ENCODE data around the gene AHDC1.
A peak's percentile ranks its signal among the peaks of the same experiment; 100 is the strongest.
"Not testable (repeated sequence)": the region's sequence is repeated elsewhere in the genome, so short reads cannot be mapped to it uniquely, and the experiment has no call there.

Gene AHDC1

DNA sequence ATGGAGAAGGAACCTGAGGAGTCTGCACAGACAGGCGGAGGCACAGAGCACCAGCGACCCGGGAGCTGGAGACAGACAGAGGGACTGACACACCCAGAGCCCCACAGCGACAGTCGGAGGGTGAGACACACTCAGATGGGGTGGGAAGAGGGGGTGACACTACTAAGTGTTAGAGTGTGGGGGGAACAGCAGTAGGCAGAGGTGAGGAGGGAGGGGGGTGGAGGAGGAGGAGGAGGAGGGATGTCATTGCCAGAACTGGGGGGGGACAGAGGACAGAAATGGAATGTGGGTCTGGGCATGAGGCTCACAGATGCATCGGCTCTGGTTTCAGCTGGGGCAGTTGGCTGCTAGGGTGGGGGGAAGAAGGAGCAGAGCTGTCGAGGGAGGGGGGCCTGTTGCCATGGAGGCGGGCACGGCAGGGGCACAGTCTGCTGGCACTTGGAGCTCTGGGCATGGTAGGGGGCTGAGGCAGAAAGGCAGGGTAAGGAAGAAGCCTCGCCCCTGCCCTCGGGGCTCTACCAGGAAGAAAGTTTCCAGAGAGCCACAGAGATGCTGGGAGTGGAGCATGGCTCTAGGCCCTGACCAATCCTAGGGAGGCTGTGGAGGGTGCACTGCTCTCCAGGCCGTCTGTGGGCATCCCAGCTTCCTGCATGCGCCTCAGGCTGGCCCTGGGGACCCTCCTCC lies 37.3 kb downstream of the AHDC1 start:
- DNase-seq (ENCODE audit: low spot score), result no peak

DNA sequence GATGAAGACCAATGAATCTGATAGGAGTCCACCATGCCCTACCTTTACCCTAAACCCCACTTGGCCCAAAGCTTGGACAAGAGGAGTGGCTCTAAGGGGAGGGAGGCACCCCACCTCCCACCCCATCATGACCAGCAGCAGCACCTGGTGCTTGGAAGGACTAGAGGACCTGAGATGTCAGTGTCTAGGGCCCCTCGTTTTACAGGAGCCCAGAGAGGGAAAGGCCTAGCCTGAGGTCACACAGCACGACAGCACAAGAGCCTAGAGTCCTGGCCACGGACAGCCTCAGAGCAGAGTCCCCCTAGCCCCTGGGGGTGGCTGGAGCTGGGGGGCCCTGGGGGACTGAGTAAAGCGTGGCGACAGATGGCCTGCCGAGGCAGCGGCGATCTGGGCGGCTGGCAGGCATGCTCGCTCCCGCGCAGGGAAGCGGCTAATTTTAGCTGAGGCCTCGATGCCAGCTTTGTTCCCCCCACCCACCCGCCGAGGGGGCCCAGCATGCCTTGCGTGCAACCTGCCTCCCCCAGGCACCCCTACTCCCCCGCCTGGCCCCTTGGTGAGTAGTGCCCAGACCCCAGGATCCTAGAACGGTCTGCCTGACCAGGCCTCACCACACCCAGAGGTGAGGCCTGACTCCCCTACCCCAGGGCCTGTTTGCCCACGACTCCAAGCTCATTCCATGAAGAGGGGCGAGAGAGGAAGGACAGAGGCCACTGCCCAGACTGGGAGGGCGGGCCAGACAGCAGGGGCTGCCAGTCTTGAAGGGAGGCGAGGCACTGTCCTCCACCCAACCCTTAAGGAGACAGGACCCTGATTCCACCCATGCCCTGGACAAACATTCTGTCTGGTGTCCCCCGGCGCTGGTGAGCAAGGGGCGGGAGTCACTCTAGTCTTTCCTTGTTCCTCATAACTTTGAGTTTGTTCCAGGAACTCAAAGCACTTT lies 39.0 kb downstream of the AHDC1 start:
- no peak for DNase-seq (ENCODE audit: low spot score)

- DNase-seq (ENCODE audit: low spot score), result no peak
Observed at GRCh38 chr1:27563591-27564471, 40.1 kb downstream of the AHDC1 start.

GRCh38 chr1:27563341-27563590 lies 40.7 kb downstream of the AHDC1 start:
- no peak for DNase-seq (ENCODE audit: low spot score)

DNA sequence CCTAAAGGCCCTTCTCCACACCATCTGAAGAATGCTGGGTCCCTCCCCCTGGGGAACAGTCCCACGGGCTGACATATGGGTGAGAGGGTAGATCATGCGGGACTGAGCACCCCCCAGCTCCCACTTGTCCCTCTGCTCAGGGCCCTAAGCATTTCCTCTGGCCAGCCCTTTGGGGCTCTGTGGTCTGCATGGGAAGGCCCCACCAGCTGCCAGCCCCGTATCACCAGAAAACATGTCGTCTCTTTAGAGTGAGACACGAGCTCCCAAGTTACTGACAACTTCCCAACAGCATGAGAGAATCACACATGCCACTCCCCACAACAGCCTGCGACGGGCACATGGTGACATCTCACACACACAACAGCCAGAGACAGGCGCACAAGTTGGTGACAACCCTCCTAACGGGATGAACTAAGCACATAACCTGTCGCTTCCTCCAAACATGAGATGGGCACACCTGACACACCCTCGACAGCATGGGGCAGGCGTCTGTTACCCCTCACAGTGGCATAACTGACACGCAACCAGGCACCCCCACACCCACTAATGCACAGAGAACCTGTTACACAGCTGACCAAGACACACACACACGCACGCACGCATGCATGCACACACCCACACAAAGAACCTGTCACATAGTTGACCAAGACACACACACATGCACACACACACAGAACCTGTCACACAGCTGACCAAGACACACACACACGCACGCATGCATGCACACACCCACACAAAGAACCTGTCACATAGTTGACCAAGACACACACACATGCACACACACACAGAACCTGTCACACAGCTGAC lies 41.2 kb downstream of the AHDC1 start:
- no peak for DNase-seq (ENCODE audit: low spot score)

DNA sequence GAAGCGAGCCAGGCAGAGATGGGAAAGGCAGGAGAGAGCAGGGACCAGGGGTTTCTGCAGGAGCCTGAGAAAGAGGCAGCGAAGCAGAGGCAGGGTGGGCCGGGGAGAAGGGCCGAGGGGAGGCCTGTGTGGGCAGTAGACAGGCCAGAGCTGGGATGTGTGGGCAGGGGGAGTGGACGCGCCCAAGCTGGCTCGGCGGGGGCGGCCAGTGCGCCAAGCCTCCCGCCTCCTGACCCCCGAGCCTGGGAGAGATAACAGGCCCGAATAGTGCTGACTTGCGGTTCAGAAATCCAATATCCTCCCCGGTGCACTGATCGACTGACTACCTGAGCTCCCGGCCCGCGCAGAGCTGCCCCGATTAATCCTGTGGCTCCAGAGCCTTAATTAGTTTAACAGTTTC lies 41.9 kb downstream of the AHDC1 start:
- no peak for DNase-seq (ENCODE audit: low spot score)

DNA sequence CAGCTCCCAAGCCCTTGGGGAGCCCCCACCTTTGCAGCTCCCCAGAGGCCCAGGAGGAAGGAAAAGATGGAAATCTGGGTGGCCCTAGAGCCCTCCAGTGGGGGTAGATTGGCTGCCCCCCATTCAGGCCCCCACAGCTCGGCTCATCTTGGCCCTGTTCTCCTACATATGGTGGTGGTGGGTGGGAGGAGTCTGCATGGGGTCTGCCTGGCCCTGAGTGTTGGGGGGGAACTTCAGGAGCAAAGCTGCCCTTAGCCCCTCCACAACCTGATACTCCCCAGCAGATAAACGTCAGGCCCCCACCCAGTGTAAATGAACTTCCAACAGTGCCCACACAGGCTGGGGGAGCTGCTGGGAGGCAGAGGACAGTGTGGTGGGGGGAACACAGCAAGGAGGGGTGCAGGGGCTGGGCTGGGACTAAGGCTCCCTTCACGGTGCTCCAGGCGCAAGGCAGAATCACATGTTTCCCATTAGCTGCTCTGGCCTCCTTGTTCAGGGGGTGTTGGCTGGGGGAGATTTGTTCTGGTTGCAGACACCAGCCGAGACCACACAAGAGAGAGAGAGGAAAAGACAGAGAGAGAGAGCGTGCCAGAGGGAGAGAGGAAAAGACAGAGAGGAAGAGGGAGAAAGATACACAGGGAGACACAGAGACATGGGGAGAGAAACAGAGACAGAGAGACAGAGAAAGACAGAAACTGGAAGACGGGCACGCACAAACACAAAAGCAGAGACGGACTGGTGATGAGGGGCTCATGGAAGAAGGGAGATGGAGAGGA lies 42.6 kb downstream of the AHDC1 start:
- DNase-seq (ENCODE audit: low spot score), result no peak

GRCh38 chr1:27560268-27561123 lies 43.4 kb downstream of the AHDC1 start:
- DNase-seq (ENCODE audit: low spot score), result no peak

GRCh38 chr1:27559466-27560030 lies 44.4 kb downstream of the AHDC1 start:
- no peak for DNase-seq (ENCODE audit: low spot score)

DNA sequence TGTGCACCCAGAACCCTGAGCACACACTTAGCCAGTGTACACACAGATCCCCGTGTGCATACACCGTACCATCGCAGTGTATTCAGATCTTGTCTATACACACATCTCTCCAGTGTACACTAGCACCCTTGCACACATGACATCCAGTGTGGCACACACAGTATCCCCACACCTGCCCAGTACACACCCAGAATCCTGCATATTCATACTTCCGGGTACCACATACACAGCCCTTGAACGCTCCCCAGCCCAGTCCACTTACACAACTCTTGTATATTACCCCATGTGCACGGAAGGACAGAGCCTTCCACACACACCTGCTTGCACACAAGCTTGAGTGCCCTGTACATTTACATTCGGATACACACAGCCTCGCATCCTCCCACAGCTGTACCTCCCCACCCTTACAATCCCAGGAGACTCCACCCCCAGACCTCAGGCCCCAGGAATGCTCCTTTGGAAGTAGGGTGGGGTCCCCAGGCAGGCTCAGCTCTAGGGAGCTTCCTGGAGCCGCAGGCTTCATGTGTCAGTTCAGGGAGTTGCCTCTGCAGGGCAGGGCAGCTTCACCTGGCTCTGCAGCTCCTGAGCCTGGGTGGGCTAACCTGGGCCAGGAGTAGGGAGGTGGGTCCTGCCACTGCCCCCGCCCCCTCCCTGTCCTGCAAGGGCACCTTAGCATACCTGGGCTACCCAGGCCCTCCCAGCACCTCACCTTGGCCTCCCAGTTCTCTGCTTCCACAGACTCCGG lies 46.2 kb downstream of the AHDC1 start:
- DNase-seq (ENCODE audit: low spot score), result no peak

- DNase-seq (ENCODE audit: low spot score), result peak; percentile 90
Observed at GRCh38 chr1:27556781-27557595, 47.0 kb downstream of the AHDC1 start.

GRCh38 chr1:27556435-27556780 lies 47.5 kb downstream of the AHDC1 start:
- no peak for DNase-seq (ENCODE audit: low spot score)

- DNase-seq (ENCODE audit: low spot score), result peak; percentile 61
Observed at GRCh38 chr1:27555700-27556424, 48.1 kb downstream of the AHDC1 start.

DNA sequence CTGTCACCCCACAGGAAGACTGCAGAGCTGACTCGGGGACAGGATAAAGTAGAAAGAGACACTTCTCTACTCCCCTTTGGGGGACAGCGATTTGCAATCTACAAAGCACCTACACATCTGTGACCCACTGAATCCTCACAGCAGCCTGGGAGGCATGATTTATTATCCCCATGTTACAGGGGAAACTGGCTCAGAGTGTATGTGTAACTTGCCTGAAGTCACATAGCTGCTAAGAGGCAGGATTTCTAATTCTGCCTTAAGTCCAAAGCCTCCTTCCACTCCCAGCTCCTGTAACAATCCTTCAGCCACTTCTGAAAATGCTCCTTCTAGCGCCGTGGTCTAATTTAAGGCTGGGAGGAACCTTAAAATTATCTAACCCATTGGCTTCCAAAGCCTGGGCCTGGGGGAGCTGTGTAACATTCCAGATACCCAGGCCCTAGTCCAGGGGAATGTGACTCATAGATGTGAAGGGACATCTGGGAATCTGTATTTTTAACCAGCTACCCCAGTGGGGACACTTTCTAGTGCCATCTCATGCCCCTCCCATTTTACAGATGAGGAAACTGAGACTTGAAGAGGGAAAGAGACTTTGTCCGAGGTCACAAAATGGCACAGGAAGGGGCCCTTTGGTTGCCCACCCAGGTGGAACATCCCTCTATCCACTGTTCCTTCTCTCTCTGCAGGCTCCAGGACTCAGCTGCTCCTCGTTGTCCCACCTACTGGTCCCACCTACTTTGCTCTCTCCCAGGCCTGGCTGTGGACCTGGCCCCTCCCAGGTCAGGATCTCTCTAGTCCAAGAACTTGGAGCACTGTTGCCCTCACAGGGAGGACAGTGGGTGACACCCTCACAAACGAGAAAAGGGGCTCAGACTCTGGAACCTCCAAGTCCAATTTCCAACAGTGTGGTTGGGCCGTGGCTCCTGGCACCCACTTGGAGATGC lies 48.9 kb downstream of the AHDC1 start:
- DNase-seq (ENCODE audit: low spot score), result no peak

DNA sequence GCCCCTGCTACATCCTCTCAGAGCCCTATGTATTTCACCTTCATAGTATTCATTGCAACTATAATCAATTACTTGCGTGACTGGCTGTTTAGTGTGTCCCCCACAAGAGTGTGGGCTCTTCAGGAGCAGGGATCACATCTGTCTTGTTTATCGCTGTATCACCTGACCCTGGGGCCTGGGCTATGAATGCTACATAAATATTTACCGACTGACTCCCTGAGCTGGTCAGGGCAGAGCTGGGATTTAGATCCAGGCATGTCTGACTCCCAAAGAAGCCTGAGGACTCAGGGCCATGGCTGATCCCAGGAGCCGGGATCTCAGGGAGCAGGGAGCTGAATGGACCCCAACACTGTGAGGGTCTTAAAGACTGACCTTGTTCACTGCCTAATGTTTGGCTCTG lies 49.7 kb downstream of the AHDC1 start:
- no peak for DNase-seq (ENCODE audit: low spot score)

GRCh38 chr1:27553823-27554222 lies 50.1 kb downstream of the AHDC1 start:
- not testable (repeated sequence) for DNase-seq (ENCODE audit: low spot score)
